ENCODE results near the gene ENTREP3. TPM values are rescaled to one million over a fixed set of nuclear protein-coding genes. Genes with fewer than 3 reads are reported as not detected.

ENTREP3 gene
- total RNA-seq, 2 experiments from 2014 or later = 9.1 to 59.3 TPM

DNA sequence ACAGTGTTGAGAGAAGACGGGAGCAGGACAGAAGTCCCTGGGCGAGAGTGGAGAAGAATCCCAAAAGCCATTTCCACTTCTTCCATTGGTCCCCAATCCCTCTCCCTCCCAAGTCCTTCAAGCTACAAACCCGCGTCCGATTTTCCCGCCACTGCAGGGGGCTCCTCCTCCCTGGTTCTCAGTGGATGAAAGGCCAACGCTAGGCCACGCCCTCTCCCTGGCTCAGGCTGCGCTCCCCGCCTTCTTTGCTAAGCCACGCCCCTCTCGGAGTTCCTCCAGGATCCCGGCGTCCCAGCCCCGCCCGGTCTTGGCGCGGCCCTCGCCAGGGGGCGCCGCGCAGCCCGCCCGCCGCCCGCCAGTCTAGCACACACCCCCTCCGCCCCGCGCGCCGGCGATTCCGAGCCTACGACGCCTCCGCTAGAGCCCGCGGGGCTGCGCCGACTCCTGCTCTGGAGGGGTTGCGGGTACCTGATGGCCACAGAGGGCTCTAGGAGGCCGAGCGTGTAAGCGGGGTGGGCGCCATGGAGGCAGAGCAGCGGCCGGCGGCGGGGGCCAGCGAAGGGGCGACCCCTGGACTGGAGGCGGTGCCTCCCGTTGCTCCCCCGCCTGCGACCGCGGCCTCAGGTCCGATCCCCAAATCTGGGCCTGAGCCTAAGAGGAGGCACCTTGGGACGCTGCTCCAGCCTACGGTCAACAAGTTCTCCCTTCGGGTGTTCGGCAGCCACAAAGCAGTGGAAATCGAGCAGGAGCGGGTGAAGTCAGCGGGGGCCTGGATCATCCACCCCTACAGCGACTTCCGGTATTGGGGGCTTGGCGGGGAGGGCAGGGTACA lies 22.0 kb upstream of the ENTREP3 start, which contains the start of gene HCN3:
HCN3 (plus strand) TSS at position 394 of the 832 bp plus-strand sequence; CDS start at position 522, 128 bp downstream.
- H3K9me3 ChIP-seq (ENCODE audit: low read length) = no peaks in the 10 kb centered on the region
- H3K4me2 ChIP-seq (ENCODE audit: low read length) = peak within 1 kb of the TSS; percentile 100
- intact Hi-C loops (cut with micrococcal nuclease; ENCODE audit: unreplicated experiment) = loop anchor here (1.0 to 10.0 kb wide), 3 partner anchors 30 to 228 kb away; no protein-coding TSS in a partner anchor
- POLR2A ChIA-PET = interaction anchor here (1.0 kb wide), 1 partner anchor 45 kb away, joined by 4 read pairs; no protein-coding TSS in a partner anchor
- H3K27ac ChIP-seq (ENCODE audit: low read depth, low read length, poor library complexity, severe bottlenecking) = peak within 1 kb of the TSS; percentile 21
- BruUV-seq (replicated peaks) = no TSS peak
- no peaks in the 10 kb centered on the region for H4K20me1 ChIP-seq (ENCODE audit: insufficient read depth, low read length)
- CTCF ChIA-PET (ENCODE audit: unreplicated experiment) = interaction anchor here (1.0 kb wide), 1 partner anchor 20 kb away, joined by 3 read pairs; no protein-coding TSS in a partner anchor
- H3K4me3 ChIP-seq (ENCODE audit: low read depth, low read length, poor library complexity, severe bottlenecking) = peak within 1 kb of the TSS; percentile 82
- peaks cover under 1% of the 10 kb centered on the region; the same call in 1 of the 2 replicates for H3K36me3 ChIP-seq (ENCODE audit: insufficient read depth, low read length)
- no peak for TF ChIP-seq EZH2phosphoT487 (IDR thresholded peaks at IDR 0.05; ENCODE audit: borderline replicate concordance, low read depth, low read length)
- TF ChIP-seq, protein P1, sequence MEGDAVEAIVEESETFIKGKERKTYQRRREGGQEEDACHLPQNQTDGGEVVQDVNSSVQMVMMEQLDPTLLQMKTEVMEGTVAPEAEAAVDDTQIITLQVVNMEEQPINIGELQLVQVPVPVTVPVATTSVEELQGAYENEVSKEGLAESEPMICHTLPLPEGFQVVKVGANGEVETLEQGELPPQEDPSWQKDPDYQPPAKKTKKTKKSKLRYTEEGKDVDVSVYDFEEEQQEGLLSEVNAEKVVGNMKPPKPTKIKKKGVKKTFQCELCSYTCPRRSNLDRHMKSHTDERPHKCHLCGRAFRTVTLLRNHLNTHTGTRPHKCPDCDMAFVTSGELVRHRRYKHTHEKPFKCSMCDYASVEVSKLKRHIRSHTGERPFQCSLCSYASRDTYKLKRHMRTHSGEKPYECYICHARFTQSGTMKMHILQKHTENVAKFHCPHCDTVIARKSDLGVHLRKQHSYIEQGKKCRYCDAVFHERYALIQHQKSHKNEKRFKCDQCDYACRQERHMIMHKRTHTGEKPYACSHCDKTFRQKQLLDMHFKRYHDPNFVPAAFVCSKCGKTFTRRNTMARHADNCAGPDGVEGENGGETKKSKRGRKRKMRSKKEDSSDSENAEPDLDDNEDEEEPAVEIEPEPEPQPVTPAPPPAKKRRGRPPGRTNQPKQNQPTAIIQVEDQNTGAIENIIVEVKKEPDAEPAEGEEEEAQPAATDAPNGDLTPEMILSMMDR (conservative IDR thresholded peaks at IDR 0.05; ENCODE audit: low read length) = peak; percentile 79
- H3K9me2 ChIP-seq (ENCODE audit: insufficient read depth, low read length) = no peaks in the 10 kb centered on the region
- H3K79me2 ChIP-seq (ENCODE audit: insufficient read depth, low read depth, low read length) = peaks cover 8% of the 10 kb centered on the region
- peak; percentile 98 for DNase-seq (ENCODE audit: low spot score)
- peaks cover 39% of the 10 kb centered on the region for H3K4me1 ChIP-seq (ENCODE audit: insufficient read depth, low read length, poor library complexity, severe bottlenecking)
- peak within 1 kb of the TSS; percentile 81 for H2AFZ ChIP-seq (ENCODE audit: low read length)

- H4K20me1 ChIP-seq (ENCODE audit: insufficient read depth, low read length) = peaks cover 4% of the 10 kb centered on the region; the same call in 1 of the 2 replicates
- intact Hi-C loops (cut with micrococcal nuclease; ENCODE audit: unreplicated experiment) = loop anchor here (10.0 kb wide), 1 partner anchor 231 kb away; no protein-coding TSS in a partner anchor
- no peaks in the 10 kb centered on the region for H3K9me2 ChIP-seq (ENCODE audit: insufficient read depth, low read length)
- H3K4me2 ChIP-seq (ENCODE audit: low read length) = peak within 1 kb of the TSS; percentile 85
- peak within 1 kb of the TSS; percentile 87 for H2AFZ ChIP-seq (ENCODE audit: low read length)
- H3K4me1 ChIP-seq (ENCODE audit: insufficient read depth, low read length, poor library complexity, severe bottlenecking) = peaks cover 41% of the 10 kb centered on the region
- POLR2A ChIA-PET = interaction anchor here (0.6 to 2.1 kb wide), 9 partner anchors 10 to 227 kb away, joined by 3 to 13 read pairs (median 5); partner anchors contain the start of genes FDPS and SCAMP3
- H3K79me2 ChIP-seq (ENCODE audit: insufficient read depth, low read depth, low read length) = peaks cover 29% of the 10 kb centered on the region
- H3K36me3 ChIP-seq (ENCODE audit: insufficient read depth, low read length) = peaks cover 31% of the 10 kb centered on the region
- peak within 1 kb of the TSS; percentile 68 for H3K27ac ChIP-seq (ENCODE audit: low read depth, low read length, poor library complexity, severe bottlenecking)
- CTCF ChIA-PET (ENCODE audit: unreplicated experiment) = interaction anchor here (1.1 kb wide), 2 partner anchors 23 to 34 kb away, joined by 3 to 6 read pairs; no protein-coding TSS in a partner anchor
- H3K4me3 ChIP-seq (ENCODE audit: low read depth, low read length, poor library complexity, severe bottlenecking) = peak within 1 kb of the TSS; percentile 81
- no peak for TF ChIP-seq EZH2phosphoT487 (IDR thresholded peaks at IDR 0.05; ENCODE audit: borderline replicate concordance, low read depth, low read length)
- TF ChIP-seq, protein P1 (conservative IDR thresholded peaks at IDR 0.05; ENCODE audit: low read length) = no peak
- TSS peak; percentile 80 for BruUV-seq (replicated peaks)
- H3K9me3 ChIP-seq (ENCODE audit: low read length) = no peaks in the 10 kb centered on the region
- peak; percentile 97 for DNase-seq (ENCODE audit: low spot score)
Observed at GRCh38 chr1:155273343-155274245, 18.3 kb upstream of the ENTREP3 start, which contains the start of gene CLK2. TSS of gene CLK2 (minus strand) at chr1:155273504. CDS start at chr1:155270977, 2,527 bp downstream.
